Small intestine (tissue), 7 donors: Measurements from ENCODE around the gene UBE2G1. TPM values are rescaled to one million over a fixed set of nuclear protein-coding genes. Genes with fewer than 3 reads are reported as not detected.

ENCODE experiments used
- DNase-seq, 2 donors: peaks; one replicate each; pipeline versions ENCODE4 v3.0.0 to v3.0.0-alpha.2; 2013
- FAIRE-seq: peaks from 2 replicates; lab custom pipeline; 2012; peaks lifted over from hg19 to GRCh38; lab: Jason Lieb, UNC
- H3K27ac ChIP-seq, 3 donors: one replicate each; pipeline ENCODE4 v1.5.1; 2013; ENCODE audit warnings: low read length in 2 of 3, mild to moderate bottlenecking in 2 of 3, control low read depth in 1 of 3, inconsistent platforms in 1 of 3, low read depth in 1 of 3, moderate library complexity in 1 of 3
- H3K27me3 ChIP-seq, 3 donors: one replicate each; pipeline ENCODE4 v1.6.1; 2013; ENCODE audit warnings: low read length in 3 of 3, inconsistent platforms in 1 of 3; ENCODE audit not compliant: control insufficient read depth in 3 of 3, insufficient read depth in 3 of 3
- H3K36me3 ChIP-seq, 3 donors: one replicate each; pipeline ENCODE4 v1.6.1; 2013; ENCODE audit warnings: low read length in 3 of 3, inconsistent platforms in 1 of 3, low read depth in 1 of 3, mild to moderate bottlenecking in 1 of 3, moderate library complexity in 1 of 3; ENCODE audit not compliant: control insufficient read depth in 3 of 3, insufficient read depth in 2 of 3
- H3K4me1 ChIP-seq, 3 donors: one replicate each; pipeline ENCODE4 v1.6.1; 2013; ENCODE audit warnings: low read length in 2 of 3, inconsistent platforms in 1 of 3, low read depth in 1 of 3, mild to moderate bottlenecking in 1 of 3, moderate library complexity in 1 of 3; ENCODE audit not compliant: control insufficient read depth in 3 of 3, insufficient read depth in 2 of 3
- H3K4me3 ChIP-seq, 3 donors: one replicate each; pipeline ENCODE4 v1.5.1; 2013; ENCODE audit warnings: low read length in 3 of 3, control low read depth in 1 of 3, inconsistent platforms in 1 of 3, low read depth in 1 of 3, mild to moderate bottlenecking in 1 of 3, moderate library complexity in 1 of 3
- H3K9me3 ChIP-seq, 2 donors: one replicate each; pipeline ENCODE4 v1.6.1; 2013; ENCODE audit warnings: low read depth in 1 of 2, low read length in 1 of 2; ENCODE audit not compliant: control insufficient read depth in 2 of 2, insufficient read depth in 1 of 2
- WGBS, 3 donors: extraction: QIAGEN DNeasy Blood & Tissue Kit; methylation state at CpG; one replicate each; pipeline ENCODE4 v1.1.7; 2013; 5-methylcytosine and 5-hydroxymethylcytosine counted together
- polyA plus RNA-seq, 4 donors: library from polyadenylated mRNA; stranded (reverse) in 3 of 4; unstranded in 1 of 4; fragments of 200-250 nt in 3 of 4; fragments of 120-200 nt in 1 of 4; gene quantifications; one replicate each; pipeline versions ENCODE4 v1.2.1 to v1.2.3, GENCODE V29; 2013
- donor health status: healthy with polysubstance abuse.
- donor health status: control.
- donor health status: control.
- donor health status: Bipolar disorder and iron deficiency.
- donor health status: healthy.

UBE2G1 gene
- polyA plus RNA-seq, 4 donors: 15.7 to 45.0 (median 31.4) TPM

GRCh38 chr17:4313221-4314114, 53.0 kb downstream of the UBE2G1 start:
- Histone ChIP-seq H3K4me3 (no peak overlapping the region), H3K4me1 (peaks cover 0 to 12% (median 8%) of the 10 kb centered on the region in 3 donors), H3K9me3 (no peaks in the 10 kb centered on the region), H3K27me3 (no peaks in the 10 kb centered on the region), H3K36me3 (peaks cover 0 to 5% (median 0%) of the 10 kb centered on the region in 3 donors), H3K27ac (peak overlapping the region in 1 of 3 donors; percentile 18)
- no peak for DNase-seq
- no peak for FAIRE-seq
- 66 to 74% (median 70%) methylated on average over 7 of the region's 7 CpGs for WGBS, 3 donors

DNA sequence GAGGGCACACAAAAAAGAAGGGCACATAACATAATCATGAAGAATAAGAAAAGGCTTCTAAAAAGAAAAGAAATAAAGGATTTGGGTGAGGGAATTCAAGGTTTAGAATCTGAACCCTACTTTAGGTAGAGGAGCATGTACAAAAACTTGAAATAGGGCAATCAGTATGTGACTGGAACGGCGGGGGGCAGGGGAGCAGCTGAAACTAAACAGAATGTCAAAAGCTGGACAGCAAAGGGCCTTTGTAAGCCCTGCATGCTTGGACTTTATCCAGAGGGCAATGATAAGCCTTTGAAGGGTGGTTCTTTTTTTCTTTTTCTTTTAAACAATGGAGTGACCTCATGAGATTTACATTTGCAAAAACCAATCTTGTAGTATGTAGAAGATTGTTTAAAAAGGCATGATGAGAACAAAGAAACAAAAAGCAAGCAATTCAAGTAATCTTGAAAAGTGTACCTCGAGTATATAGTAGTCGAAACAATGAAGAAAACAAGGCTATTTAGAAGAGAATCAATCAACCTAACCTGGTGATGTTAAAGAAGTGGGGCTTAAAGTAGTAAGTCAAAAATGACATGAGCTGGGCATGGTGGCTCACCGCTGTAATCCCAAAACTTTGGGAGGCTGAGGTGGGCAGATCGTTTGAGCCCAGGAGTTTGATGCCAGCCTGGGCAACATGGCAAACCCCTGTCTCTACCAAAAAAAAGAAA, 56.0 kb downstream of the UBE2G1 start:
- DNase-seq: peak; percentile 28 to 36
- Histone ChIP-seq H3K4me3 (no peak overlapping the region), H3K9me3 (no peaks in the 10 kb centered on the region), H3K27ac (no peak overlapping the region), H3K4me1 (peaks cover 0 to 9% (median 8%) of the 10 kb centered on the region in 3 donors), H3K27me3 (no peaks in the 10 kb centered on the region), H3K36me3 (peaks cover 0 to 7% (median 0%) of the 10 kb centered on the region in 3 donors)
- WGBS, 3 donors: 50 to 62% (median 61%) methylated on average over 6 of the region's 6 CpGs
- FAIRE-seq: no peak

DNA sequence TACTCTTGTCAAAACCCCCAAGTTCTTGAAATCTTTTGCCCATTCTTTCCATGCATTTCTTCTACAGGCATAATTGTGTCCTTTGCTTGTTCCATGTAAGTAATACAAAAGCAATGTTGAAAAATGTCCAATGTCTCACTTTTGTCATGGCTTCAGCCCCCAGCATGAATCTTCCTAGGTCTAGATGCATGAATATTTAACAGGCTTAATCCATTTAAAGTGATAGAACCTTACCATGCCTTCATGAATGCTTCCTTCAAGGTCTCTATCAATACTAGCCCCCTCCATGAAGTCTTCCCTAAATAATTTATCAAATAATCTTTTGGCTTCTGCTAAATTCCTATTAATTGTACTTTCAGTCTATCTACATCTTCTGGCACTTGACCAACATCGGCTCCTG, 56.6 kb downstream of the UBE2G1 start:
- H3K36me3 ChIP-seq: peaks cover 0 to 9% (median 0%) of the 10 kb centered on the region in 3 donors
- no peaks in the 10 kb centered on the region for H3K27me3 ChIP-seq
- H3K4me3 ChIP-seq: no peak overlapping the region
- no peak overlapping the region for H3K27ac ChIP-seq
- H3K4me1 ChIP-seq: peaks cover 0 to 9% (median 8%) of the 10 kb centered on the region in 3 donors
- DNase-seq (no peak), FAIRE-seq (no peak)
- H3K9me3 ChIP-seq: no peaks in the 10 kb centered on the region
- WGBS, 3 donors: 11 to 31% (median 28%) methylated on average over 1 of the region's 1 CpG

- H3K9me3 ChIP-seq: no peaks in the 10 kb centered on the region
- H3K4me3 ChIP-seq: no peak overlapping the region
- peaks cover 0 to 13% (median 1%) of the 10 kb centered on the region in 3 donors for H3K36me3 ChIP-seq
- H3K4me1 ChIP-seq: peaks cover 0 to 8% (median 7%) of the 10 kb centered on the region in 3 donors
- H3K27me3 ChIP-seq: no peaks in the 10 kb centered on the region
- H3K27ac ChIP-seq: no peak overlapping the region
- DNase-seq: no peak
- WGBS, 3 donors: 92 to 93% (median 92%) methylated on average over 7 of the region's 7 CpGs
- FAIRE-seq: no peak
Observed at GRCh38 chr17:4307179-4307930, 59.1 kb downstream of the UBE2G1 start.

GRCh38 chr17:4305224-4305623, 61.3 kb downstream of the UBE2G1 start:
- FAIRE-seq: no peak
- Histone ChIP-seq H3K9me3 (no peaks in the 10 kb centered on the region), H3K36me3 (peaks cover 0 to 19% (median 1%) of the 10 kb centered on the region in 3 donors), H3K4me1 (peaks cover 0 to 4% (median 0%) of the 10 kb centered on the region in 3 donors), H3K4me3 (no peak overlapping the region), H3K27me3 (no peaks in the 10 kb centered on the region), H3K27ac (no peak overlapping the region)
- 90 to 92% (median 90%) methylated on average over 7 of the region's 7 CpGs for WGBS, 3 donors
- no peak for DNase-seq

DNA sequence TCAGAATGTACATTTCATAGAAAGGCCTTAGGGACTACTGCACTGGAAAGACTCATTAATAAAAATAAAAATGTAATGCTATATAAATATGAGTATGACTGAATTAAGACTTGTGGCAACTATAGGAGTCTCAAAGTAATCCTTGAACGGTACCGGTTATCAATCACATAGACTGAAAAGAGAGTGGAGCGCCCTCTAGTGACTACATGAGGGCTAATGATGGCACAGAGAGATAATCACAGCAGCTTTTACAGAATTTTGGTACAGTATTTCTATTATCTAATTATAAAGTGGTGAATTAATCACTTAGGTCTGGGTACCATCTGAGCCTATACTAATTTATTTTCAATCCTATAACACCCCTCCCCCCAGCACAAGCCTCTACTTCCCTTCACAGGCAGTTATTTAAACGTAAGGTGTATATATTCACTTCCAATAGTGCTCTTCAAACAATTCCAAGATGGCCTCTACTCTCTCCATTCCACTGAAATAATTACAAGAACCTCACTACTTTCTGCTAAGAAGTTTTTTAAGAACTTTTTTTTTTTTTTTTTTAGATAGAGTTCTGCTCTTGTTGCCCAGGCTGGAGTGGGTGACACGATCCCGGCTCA, 62.0 kb downstream of the UBE2G1 start:
- Histone ChIP-seq H3K9me3 (no peaks in the 10 kb centered on the region), H3K27me3 (no peaks in the 10 kb centered on the region), H3K36me3 (peaks cover 0 to 21% (median 1%) of the 10 kb centered on the region in 3 donors), H3K4me3 (no peak overlapping the region), H3K4me1 (no peaks in the 10 kb centered on the region), H3K27ac (no peak overlapping the region)
- WGBS, 3 donors: 49 to 51% (median 49%) methylated on average over 6 of the region's 6 CpGs
- FAIRE-seq: no peak
- peak; percentile 63 to 71 for DNase-seq

- Histone ChIP-seq H3K4me3 (no peak overlapping the region), H3K27me3 (no peaks in the 10 kb centered on the region), H3K4me1 (no peaks in the 10 kb centered on the region), H3K36me3 (peaks cover 0 to 18% (median 1%) of the 10 kb centered on the region in 3 donors), H3K27ac (no peak overlapping the region), H3K9me3 (no peaks in the 10 kb centered on the region)
- FAIRE-seq (no peak), DNase-seq (no peak)
- WGBS, 3 donors: 90 to 95% (median 95%) methylated on average over 5 of the region's 5 CpGs
Observed at GRCh38 chr17:4301066-4301465, 65.4 kb downstream of the UBE2G1 start.
